GM19463 (cell line): ENCODE results near the gene WNT1.
A peak's percentile ranks its signal among the peaks of the same experiment; 100 is the strongest.

ENCODE experiments used
- ATAC-seq: cut with Tn5 transposase; IDR thresholded peaks from one replicate; pipeline ENCODE4 v1.9.1; 2021; ENCODE audit warnings: mild to moderate bottlenecking, moderate library complexity; ENCODE audit not compliant: unreplicated experiment

Gene WNT1

GRCh38 chr12:48978291-48978740, at the start of gene WNT1:
Gene WNT1, plus strand, starts transcription at chr12:48978322. Its CDS starts 329 bp downstream, at chr12:48978651.
- ATAC-seq, result peak; percentile 10

- no peak for ATAC-seq
These were observed 48.6 kb upstream of the WNT1 start for GRCh38 chr12:48929551-48929950.

GRCh38 chr12:48930475-48930874, 47.6 kb upstream of the WNT1 start:
- ATAC-seq, result no peak

GRCh38 chr12:48932878-48933277, 45.2 kb upstream of the WNT1 start:
- ATAC-seq, result no peak

- no peak for ATAC-seq
These were observed 44.3 kb upstream of the WNT1 start for GRCh38 chr12:48933664-48934311.

GRCh38 chr12:48934312-48934706, 43.8 kb upstream of the WNT1 start:
- no peak for ATAC-seq

GRCh38 chr12:48936379-48936979, 41.6 kb upstream of the WNT1 start:
- no peak for ATAC-seq

- no peak for ATAC-seq
These were observed 41.0 kb upstream of the WNT1 start for GRCh38 chr12:48937170-48937569.

- ATAC-seq, result no peak
These were observed 39.3 kb upstream of the WNT1 start for GRCh38 chr12:48938805-48939204.

GRCh38 chr12:48940181-48940580, 37.9 kb upstream of the WNT1 start:
- ATAC-seq, result no peak

- ATAC-seq, result no peak
These were observed 34.9 kb upstream of the WNT1 start for GRCh38 chr12:48943221-48943620.

GRCh38 chr12:48946205-48946604, 31.9 kb upstream of the WNT1 start:
- no peak for ATAC-seq

- ATAC-seq, result no peak
These were observed 31.2 kb upstream of the WNT1 start for GRCh38 chr12:48946943-48947342.

GRCh38 chr12:48947727-48948126, 30.4 kb upstream of the WNT1 start:
- ATAC-seq, result no peak

GRCh38 chr12:48952691-48953090, 25.4 kb upstream of the WNT1 start:
- no peak for ATAC-seq

GRCh38 chr12:48954061-48954460, 24.1 kb upstream of the WNT1 start:
- ATAC-seq, result no peak

GRCh38 chr12:48954841-48955501, 23.2 kb upstream of the WNT1 start:
- ATAC-seq, result no peak

GRCh38 chr12:48956279-48957140, 21.6 kb upstream of the WNT1 start:
- ATAC-seq, result no peak

GRCh38 chr12:48957141-48958048, 20.7 kb upstream of the WNT1 start, which contains the start of gene ARF3:
Gene ARF3, minus strand, starts transcription at chr12:48957487. Its CDS starts 16,392 bp downstream, at chr12:48941095.
- peak; percentile 91 for ATAC-seq

GRCh38 chr12:48958049-48958388, 20.1 kb upstream of the WNT1 start:
- ATAC-seq, result no peak
